Breast epithelium (tissue), 4 donors: ENCODE data around the gene MYLK. TPM values are rescaled to one million over a fixed set of nuclear protein-coding genes. Genes with fewer than 3 reads are reported as not detected.
A peak's percentile ranks its signal among the peaks of the same experiment; 100 is the strongest.
"Not testable (repeated sequence)": the region's sequence is repeated elsewhere in the genome, so short reads cannot be mapped to it uniquely, and the experiment has no call there.

ENCODE experiments used
- DNase-seq, 2 donors: peaks; one replicate each; pipeline ENCODE4 v3.0.0-alpha.2; 2019; ENCODE audit warnings: low spot score in 2 of 2
- H3K27ac ChIP-seq, 2 donors: fragments of 200-600 bp; sonication (generic) in 1 of 2; one replicate each; pipeline ENCODE4 v1.5.1; 2016 to 2019; ENCODE audit warnings: mild to moderate bottlenecking in 1 of 2
- H3K27me3 ChIP-seq, 2 donors: fragments of 200-600 bp; sonication (generic) in 1 of 2; one replicate each; pipeline versions ENCODE4 v1.5.1 to v1.6.0; 2017 to 2019; ENCODE audit warnings: control low read depth in 1 of 2, mild to moderate bottlenecking in 1 of 2
- H3K36me3 ChIP-seq: fragments of 200-600 bp; one replicate; pipeline ENCODE4 v1.5.1; 2019
- H3K4me1 ChIP-seq, 2 donors: fragments of 200-600 bp; sonication (generic); one replicate each; pipeline ENCODE4 v1.5.1; 2016 to 2019; ENCODE audit warnings: control low read depth in 1 of 2
- H3K4me3 ChIP-seq, 3 donors: fragments of 200-600 bp; sonication (generic); 1 replicate in 2 of 3; 2 replicates in 1 of 3; pipeline ENCODE4 v1.5.1; 2016 to 2019; ENCODE audit warnings: mild to moderate bottlenecking in 3 of 3, moderate library complexity in 2 of 3
- H3K9me3 ChIP-seq, 2 donors: fragments of 200-600 bp; sonication (generic) in 1 of 2; one replicate each; pipeline ENCODE4 v1.5.1; 2016 to 2019; ENCODE audit warnings: control low read depth in 1 of 2
- POLR2A ChIP-seq: fragments of 450-650 bp; IDR thresholded peaks from one replicate; pipeline ENCODE4 v1.6.1; 2016; ENCODE audit warnings: antibody characterized with exemption, mild to moderate bottlenecking, moderate library complexity
- POLR2AphosphoS5 ChIP-seq, 3 donors: sonication (generic); formaldehyde crosslinking; IDR thresholded peaks; one replicate each; pipeline ENCODE4 v1.6.1; 2017; ENCODE audit warnings: antibody characterized with exemption in 3 of 3
- intact Hi-C: fragments of 100-400 bp; cut with DNase I; formaldehyde crosslinking; loops from one replicate; pipeline ENCODE4 v1.15.1; 2023; ENCODE audit warnings: low total_unique reads
- total RNA-seq, 3 donors: library from RNA; depleted of rRNA; stranded (reverse); fragments of >200 nt; gene quantifications; one replicate each; pipeline ENCODE4 v1.1.0, GENCODE V29; 2016
- TF ChIP-seq, protein P1 (sequence below), 3 donors: fragments of 450-650 bp; IDR thresholded peaks; one replicate each; pipeline ENCODE4 v1.5.1; 2016 to 2017; ENCODE audit warnings: antibody characterized with exemption in 3 of 3, mild to moderate bottlenecking in 3 of 3, moderate library complexity in 3 of 3

The MYLK gene
- total RNA-seq, 3 donors from 2014 or later = 87.2 to 188 (median 181) TPM

DNA sequence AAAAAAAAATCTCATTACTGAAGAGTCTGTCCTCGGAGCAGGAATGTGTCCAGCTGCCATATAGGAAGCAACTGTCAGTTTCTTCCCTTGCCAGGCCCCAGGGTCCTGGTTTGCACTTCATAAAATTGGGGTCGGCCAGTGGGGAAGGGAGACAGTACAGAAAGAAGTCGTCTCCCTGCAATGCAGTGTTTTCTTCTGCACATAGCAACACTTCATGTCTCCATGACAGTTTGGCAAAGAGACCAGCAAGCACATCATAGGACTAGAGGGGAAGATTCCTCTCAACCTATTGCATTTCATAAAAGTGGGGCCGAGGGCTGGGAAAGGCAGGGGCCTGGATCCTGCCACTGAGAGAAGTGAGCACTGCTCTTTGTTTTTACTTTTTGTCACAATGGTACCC is 161.1 kb downstream of the MYLK start:
- Histone ChIP-seq H3K27me3 (no peaks in the 10 kb centered on the region), H3K9me3 (no peaks in the 10 kb centered on the region), H3K4me3 (no peak overlapping the region), H3K27ac (peak overlapping the region in 1 of 2 donors; percentile 48), H3K4me1 (no peaks in the 10 kb centered on the region), H3K36me3 (no peaks in the 10 kb centered on the region)
- intact Hi-C loops = no loop called here
- TF ChIP-seq POLR2A (no peak), POLR2AphosphoS5 (IDR thresholded peaks at IDR 0.05) (no peak)
- TF ChIP-seq, protein P1, sequence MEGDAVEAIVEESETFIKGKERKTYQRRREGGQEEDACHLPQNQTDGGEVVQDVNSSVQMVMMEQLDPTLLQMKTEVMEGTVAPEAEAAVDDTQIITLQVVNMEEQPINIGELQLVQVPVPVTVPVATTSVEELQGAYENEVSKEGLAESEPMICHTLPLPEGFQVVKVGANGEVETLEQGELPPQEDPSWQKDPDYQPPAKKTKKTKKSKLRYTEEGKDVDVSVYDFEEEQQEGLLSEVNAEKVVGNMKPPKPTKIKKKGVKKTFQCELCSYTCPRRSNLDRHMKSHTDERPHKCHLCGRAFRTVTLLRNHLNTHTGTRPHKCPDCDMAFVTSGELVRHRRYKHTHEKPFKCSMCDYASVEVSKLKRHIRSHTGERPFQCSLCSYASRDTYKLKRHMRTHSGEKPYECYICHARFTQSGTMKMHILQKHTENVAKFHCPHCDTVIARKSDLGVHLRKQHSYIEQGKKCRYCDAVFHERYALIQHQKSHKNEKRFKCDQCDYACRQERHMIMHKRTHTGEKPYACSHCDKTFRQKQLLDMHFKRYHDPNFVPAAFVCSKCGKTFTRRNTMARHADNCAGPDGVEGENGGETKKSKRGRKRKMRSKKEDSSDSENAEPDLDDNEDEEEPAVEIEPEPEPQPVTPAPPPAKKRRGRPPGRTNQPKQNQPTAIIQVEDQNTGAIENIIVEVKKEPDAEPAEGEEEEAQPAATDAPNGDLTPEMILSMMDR (IDR thresholded peaks at IDR 0.05) = no peak
- peak in 1 of 2 donors; percentile 14 for DNase-seq

GRCh38 chr3:123722456-123722855 is 161.7 kb downstream of the MYLK start:
- TF ChIP-seq POLR2A = no peak
- TF ChIP-seq, protein P1 (IDR thresholded peaks at IDR 0.05) = no peak
- no peak for TF ChIP-seq POLR2AphosphoS5 (IDR thresholded peaks at IDR 0.05)
- DNase-seq = peak in 1 of 2 donors; percentile 10
- H3K4me3 ChIP-seq = no peak overlapping the region
- intact Hi-C loops = no loop called here
- H3K9me3 ChIP-seq = no peaks in the 10 kb centered on the region
- no peaks in the 10 kb centered on the region for H3K27me3 ChIP-seq
- H3K36me3 ChIP-seq = no peaks in the 10 kb centered on the region
- H3K27ac ChIP-seq = peak overlapping the region in 1 of 2 donors; percentile 38
- no peaks in the 10 kb centered on the region for H3K4me1 ChIP-seq

DNA sequence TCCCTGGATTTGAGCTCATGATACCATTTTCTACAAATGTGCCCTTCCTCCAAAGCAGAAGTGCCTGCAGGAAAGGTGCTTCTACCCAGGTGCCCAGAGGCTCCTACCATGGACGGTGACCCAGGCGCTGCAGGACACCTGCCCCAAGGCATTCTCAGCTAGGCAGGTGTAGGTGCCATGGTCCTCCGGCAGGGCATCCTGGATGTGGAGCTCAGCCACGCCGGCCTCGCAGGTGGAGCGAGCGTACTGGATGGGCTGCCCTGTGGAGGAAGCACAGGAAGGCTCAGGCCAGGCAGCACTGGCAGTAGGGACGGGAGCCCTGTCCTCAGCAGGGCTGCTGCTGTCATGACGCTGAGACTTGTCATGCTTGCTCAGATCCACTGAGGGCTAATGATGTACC is 162.1 kb downstream of the MYLK start:
- no peaks in the 10 kb centered on the region for H3K9me3 ChIP-seq
- H3K4me3 ChIP-seq = no peak overlapping the region
- no peaks in the 10 kb centered on the region for H3K4me1 ChIP-seq
- intact Hi-C loops = no loop called here
- peak overlapping the region in 1 of 2 donors; percentile 38 for H3K27ac ChIP-seq
- H3K36me3 ChIP-seq = no peaks in the 10 kb centered on the region
- no peaks in the 10 kb centered on the region for H3K27me3 ChIP-seq
- DNase-seq = peak in 1 of 2 donors; percentile 12
- TF ChIP-seq, protein P1 (IDR thresholded peaks at IDR 0.05) = no peak
- TF ChIP-seq POLR2AphosphoS5 (IDR thresholded peaks at IDR 0.05) = no peak
- no peak for TF ChIP-seq POLR2A

DNA sequence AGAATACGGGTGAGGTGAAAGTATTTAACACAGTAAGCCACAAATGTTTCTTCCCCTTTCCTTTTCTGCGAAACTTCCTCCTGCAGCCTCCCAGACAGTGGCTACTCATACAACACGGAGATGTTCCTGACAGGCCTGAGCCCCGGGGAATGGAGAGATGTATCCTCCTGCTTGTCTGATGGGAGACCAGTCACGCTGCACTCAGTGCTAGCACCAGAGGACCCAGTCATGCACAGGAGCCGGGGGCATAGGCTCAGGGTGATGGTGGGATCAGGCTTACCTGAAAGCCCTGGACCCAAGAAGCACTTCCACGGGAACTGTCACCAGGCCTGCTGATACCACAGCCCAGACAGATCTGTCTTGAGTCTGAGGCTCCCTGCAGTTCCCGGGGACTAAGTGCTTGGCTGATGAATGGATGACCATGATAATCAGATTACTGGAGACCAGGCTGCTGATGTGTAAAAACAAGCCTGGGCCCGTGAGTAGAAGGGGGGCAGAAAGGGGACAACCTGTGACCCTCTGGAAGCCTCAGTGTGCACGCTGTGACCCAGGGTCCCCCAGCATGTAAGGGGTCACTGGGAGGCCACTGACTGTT is 162.9 kb downstream of the MYLK start:
- H3K4me1 ChIP-seq, H3K36me3 ChIP-seq, H3K27me3 ChIP-seq, intact Hi-C loops, H3K9me3 ChIP-seq, H3K4me3 ChIP-seq: not testable (repeated sequence)
- peak in 1 of 2 donors; percentile 18 for DNase-seq
- peak overlapping the region; percentile 75 to 87 for H3K27ac ChIP-seq

- Histone ChIP-seq H3K9me3 (no peaks in the 10 kb centered on the region), H3K27me3 (no peaks in the 10 kb centered on the region), H3K27ac (peak overlapping the region; percentile 75 to 87), H3K4me1 (no peaks in the 10 kb centered on the region), H3K36me3 (no peaks in the 10 kb centered on the region), H3K4me3 (no peak overlapping the region)
- DNase-seq = peak in 1 of 2 donors; percentile 16
- intact Hi-C loops = no loop called here
- TF ChIP-seq, protein P1 (IDR thresholded peaks at IDR 0.05) = no peak
- TF ChIP-seq POLR2A (no peak), POLR2AphosphoS5 (IDR thresholded peaks at IDR 0.05) (no peak)
Measured at GRCh38 chr3:123720638-123721037, 163.5 kb downstream of the MYLK start.
